ENCODE data around the gene DAPK1.

DAPK1 gene

GRCh38 chr9:87516926-87517290, 19.2 kb downstream of the DAPK1 start:
- ATAC-seq (replicated peaks), result peak in 1 of 2 donors; percentile 10
- Mint-ChIP-seq H3K4me3 (no peak overlapping the region), H3K27ac (no peak overlapping the region), H3K36me3 (peaks cover 0 to 2% of the 10 kb centered on the region in 2 donors), H3K9me3 (peaks cover 0 to 1% of the 10 kb centered on the region in 2 donors), H3K4me1 (peaks cover 22 to 29% of the 10 kb centered on the region in 2 donors), H3K27me3 (peaks cover 57 to 63% of the 10 kb centered on the region in 2 donors)
- no peak for DNase-seq

DNA sequence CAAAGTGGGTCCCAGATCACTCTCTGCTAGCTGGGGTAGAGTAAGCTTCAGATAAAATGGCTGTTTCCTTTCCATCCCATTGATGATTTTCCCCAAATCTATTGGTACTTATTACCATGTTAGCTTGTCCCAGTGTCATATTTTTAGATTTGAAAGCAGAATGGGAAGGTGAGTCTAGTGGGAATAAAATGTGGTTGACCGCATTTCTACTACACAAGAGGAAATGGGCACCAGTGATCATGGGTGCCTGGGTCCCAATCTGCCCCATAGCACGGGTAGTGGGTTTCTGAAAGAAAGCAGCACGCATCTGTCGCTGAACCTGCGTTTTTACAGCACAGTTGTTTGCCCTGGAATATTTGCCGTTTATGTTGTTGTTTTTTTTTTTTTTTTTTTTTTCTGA, 20.1 kb downstream of the DAPK1 start:
- DNase-seq, result no peak
- Mint-ChIP-seq H3K4me3 (no peak overlapping the region), H3K4me1 (peaks cover 22 to 29% of the 10 kb centered on the region in 2 donors), H3K27me3 (peaks cover 57 to 66% of the 10 kb centered on the region in 2 donors), H3K27ac (no peak overlapping the region), H3K9me3 (peaks cover 0 to 1% of the 10 kb centered on the region in 2 donors), H3K36me3 (peaks cover 0 to 2% of the 10 kb centered on the region in 2 donors)
- peak; percentile 70 to 71 for ATAC-seq (replicated peaks)

DNA sequence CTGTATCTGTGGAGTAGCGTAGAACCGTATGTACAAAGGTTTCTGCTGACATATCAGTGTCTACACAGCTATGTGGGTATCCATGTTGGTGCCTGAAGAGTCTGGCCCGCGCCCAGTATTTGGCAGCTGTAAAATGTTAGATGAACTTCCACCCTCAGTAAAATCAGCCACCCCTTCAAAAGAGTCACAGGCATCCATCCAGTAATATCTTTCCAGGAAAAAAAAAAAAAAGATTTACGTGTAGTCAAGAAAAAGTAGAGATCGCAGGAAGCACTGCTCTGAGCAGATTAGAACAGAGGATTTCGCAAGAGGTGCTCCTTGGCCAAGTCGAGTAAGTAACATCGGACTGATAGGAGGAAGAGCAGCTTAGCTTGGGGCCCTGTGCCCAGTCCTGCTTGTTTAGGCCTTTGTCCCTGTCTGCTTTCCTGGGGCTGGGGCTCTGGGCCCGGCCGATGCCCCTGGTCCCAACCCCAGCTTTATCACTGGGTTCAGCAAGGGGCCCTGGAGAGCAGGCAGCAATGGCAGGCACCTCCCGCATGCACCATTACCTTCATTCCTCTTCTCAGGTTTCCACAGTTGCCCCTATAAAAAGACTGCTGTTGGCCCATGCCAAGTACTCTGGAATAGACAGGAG, 21.2 kb downstream of the DAPK1 start:
- Mint-ChIP-seq H3K27ac (no peak overlapping the region), H3K9me3 (peaks cover 0 to 1% of the 10 kb centered on the region in 2 donors)
- ATAC-seq (replicated peaks), result no peak

DNA sequence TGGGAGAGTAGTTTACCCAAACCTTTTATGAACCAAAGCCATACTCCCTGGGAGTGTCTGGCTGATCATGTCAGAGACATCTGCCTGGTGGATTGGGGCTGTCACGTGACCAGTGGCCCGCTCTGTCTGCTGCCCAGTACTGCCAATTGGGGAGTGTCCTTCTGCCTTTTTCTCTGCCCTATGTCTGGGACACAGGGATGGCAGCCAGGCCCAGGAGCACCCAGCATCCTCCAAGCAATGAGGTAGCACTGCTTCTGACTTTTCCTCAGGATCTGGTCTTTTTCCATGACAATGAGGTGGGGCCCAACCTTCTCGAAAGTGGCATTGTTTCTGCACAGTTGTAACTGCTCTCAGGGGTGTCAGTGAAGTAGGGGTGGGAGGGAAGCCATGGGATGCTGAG, 21.8 kb downstream of the DAPK1 start:
- ATAC-seq (replicated peaks) (no peak), DNase-seq (no peak)
- no peak overlapping the region for H3K27ac Mint-ChIP-seq
- H3K4me1 Mint-ChIP-seq, result peaks cover 21 to 29% of the 10 kb centered on the region in 2 donors
- no peak overlapping the region for H3K4me3 Mint-ChIP-seq
- H3K27me3 Mint-ChIP-seq, result peaks cover 44 to 62% of the 10 kb centered on the region in 2 donors
- H3K36me3 Mint-ChIP-seq, result peaks cover 0 to 4% of the 10 kb centered on the region in 2 donors
- peaks cover 0 to 1% of the 10 kb centered on the region in 2 donors for H3K9me3 Mint-ChIP-seq

More for the DNA sequence above, 21.2 kb downstream of the DAPK1 start:
- Mint-ChIP-seq H3K36me3 (peaks cover 0 to 4% of the 10 kb centered on the region in 2 donors), H3K4me3 (no peak overlapping the region), H3K27me3 (peaks cover 51 to 68% of the 10 kb centered on the region in 2 donors), H3K4me1 (peaks cover 22 to 29% of the 10 kb centered on the region in 2 donors)
- DNase-seq, result no peak

DNA sequence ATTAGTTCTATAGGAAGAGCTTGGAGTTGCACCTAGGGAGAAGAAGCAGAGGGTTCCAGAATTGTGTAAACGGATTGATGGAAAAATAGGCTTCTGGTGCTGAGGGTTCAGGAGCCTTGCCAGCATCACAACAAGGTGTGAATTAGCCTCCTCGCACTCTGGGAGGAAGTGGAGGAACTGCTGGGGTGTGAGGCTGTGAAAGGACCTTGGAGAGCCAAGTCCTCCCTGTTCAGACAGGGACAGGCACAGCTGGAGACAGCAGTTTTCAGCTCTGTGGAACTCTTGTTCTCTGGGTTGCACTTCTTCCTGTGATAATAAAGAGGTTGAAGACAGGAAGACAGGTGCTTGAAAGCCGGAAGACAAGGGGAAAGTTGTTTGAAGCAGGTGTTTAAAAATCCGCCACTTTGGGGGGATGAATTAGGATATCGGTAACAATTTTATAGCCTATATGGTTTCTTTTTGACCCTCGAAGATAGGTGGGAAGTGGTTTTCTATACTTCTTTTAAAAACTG, 22.6 kb downstream of the DAPK1 start:
- peaks cover 21 to 29% of the 10 kb centered on the region in 2 donors for H3K4me1 Mint-ChIP-seq
- H3K36me3 Mint-ChIP-seq, result peaks cover 0 to 4% of the 10 kb centered on the region in 2 donors
- H3K27me3 Mint-ChIP-seq, result peaks cover 40 to 62% of the 10 kb centered on the region in 2 donors
- H3K9me3 Mint-ChIP-seq, result peaks cover 0 to 1% of the 10 kb centered on the region in 2 donors
- no peak overlapping the region for H3K4me3 Mint-ChIP-seq
- ATAC-seq (replicated peaks) (no peak), DNase-seq (no peak)
- no peak overlapping the region for H3K27ac Mint-ChIP-seq

DNA sequence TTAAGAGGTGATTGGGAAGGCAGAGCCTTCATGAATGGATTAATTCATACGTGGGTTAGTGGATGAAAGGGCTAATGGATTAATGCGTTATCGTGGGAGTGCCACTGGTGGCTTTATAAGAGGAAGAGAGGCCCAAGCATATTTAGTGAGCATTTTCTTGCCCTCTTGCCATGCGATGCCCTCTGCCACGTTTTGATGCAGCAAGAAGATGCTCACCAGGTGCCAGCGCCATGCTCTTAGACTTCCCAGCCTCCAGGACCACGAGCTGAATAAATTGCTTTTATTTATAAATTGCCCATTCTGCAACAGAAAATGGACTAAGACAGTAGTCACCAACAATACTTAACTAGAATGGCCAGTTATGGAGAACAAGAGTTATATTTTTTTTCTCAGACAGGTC, 24.2 kb downstream of the DAPK1 start:
- H3K4me3 Mint-ChIP-seq, result no peak overlapping the region
- peaks cover 0 to 2% of the 10 kb centered on the region in 2 donors for H3K36me3 Mint-ChIP-seq
- peaks cover 24 to 46% of the 10 kb centered on the region in 2 donors for H3K27me3 Mint-ChIP-seq
- DNase-seq (no peak), ATAC-seq (replicated peaks) (no peak)
- H3K4me1 Mint-ChIP-seq, result peaks cover 8 to 18% of the 10 kb centered on the region in 2 donors
- H3K27ac Mint-ChIP-seq, result no peak overlapping the region
- H3K9me3 Mint-ChIP-seq, result peaks cover 0 to 3% of the 10 kb centered on the region in 2 donors

GRCh38 chr9:87524061-87524460, 26.4 kb downstream of the DAPK1 start:
- Mint-ChIP-seq H3K27ac (no peak overlapping the region), H3K4me1 (no peaks in the 10 kb centered on the region), H3K36me3 (peaks cover 0 to 2% of the 10 kb centered on the region in 2 donors), H3K4me3 (no peak overlapping the region), H3K9me3 (peaks cover 0 to 5% of the 10 kb centered on the region in 2 donors), H3K27me3 (peaks cover 23 to 46% of the 10 kb centered on the region in 2 donors)
- ATAC-seq (replicated peaks), result no peak
- no peak for DNase-seq

GRCh38 chr9:87525546-87526303, 28.1 kb downstream of the DAPK1 start:
- DNase-seq (no peak), ATAC-seq (replicated peaks) (no peak)
- H3K4me3 Mint-ChIP-seq, result no peak overlapping the region
- peaks cover 0 to 5% of the 10 kb centered on the region in 2 donors for H3K9me3 Mint-ChIP-seq
- peaks cover 18 to 31% of the 10 kb centered on the region in 2 donors for H3K27me3 Mint-ChIP-seq
- H3K27ac Mint-ChIP-seq, result no peak overlapping the region
- H3K4me1 Mint-ChIP-seq, result peaks cover 1 to 8% of the 10 kb centered on the region in 2 donors
- H3K36me3 Mint-ChIP-seq, result peaks cover 0 to 2% of the 10 kb centered on the region in 2 donors

DNA sequence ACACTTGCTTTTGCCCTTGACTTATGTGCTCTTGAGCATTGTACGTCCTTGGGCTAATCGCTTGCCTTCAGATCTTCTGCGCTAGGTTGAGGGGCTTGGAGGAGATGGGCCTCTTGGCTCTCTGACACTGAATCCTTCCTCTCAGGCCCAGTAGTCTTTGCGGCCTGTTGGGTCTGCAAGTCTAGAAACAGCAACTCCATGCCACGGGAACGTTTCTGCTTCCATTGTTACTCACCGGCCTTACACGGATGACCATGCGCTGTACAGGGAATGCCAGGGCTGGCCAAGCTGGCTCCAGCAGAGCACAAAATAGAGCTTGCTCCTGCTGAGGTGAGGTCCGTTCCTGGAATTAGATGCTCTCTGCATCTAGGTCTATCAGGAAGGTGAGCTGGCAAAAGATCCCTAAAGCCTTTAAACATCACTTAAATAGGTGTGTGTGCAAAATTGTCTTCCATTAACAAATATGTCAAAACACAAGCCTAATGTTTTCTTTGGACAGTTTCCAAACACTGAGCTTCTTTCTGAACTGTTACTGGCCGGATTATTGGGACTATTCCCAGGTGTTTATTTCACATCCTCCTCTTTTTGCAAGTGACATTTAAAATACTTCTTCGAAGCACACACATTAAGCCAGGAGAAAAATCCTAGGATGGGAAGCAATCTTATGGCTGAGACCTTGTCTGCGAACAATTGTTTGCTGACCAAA, 29.7 kb downstream of the DAPK1 start:
- Mint-ChIP-seq H3K27me3 (peaks cover 9 to 21% of the 10 kb centered on the region in 2 donors), H3K4me1 (peaks cover 1 to 8% of the 10 kb centered on the region in 2 donors), H3K4me3 (no peak overlapping the region), H3K9me3 (peaks cover 0 to 4% of the 10 kb centered on the region in 2 donors), H3K36me3 (peaks cover 0 to 2% of the 10 kb centered on the region in 2 donors), H3K27ac (peak overlapping the region; percentile 17)
- DNase-seq (no peak), ATAC-seq (replicated peaks) (no peak)

DNA sequence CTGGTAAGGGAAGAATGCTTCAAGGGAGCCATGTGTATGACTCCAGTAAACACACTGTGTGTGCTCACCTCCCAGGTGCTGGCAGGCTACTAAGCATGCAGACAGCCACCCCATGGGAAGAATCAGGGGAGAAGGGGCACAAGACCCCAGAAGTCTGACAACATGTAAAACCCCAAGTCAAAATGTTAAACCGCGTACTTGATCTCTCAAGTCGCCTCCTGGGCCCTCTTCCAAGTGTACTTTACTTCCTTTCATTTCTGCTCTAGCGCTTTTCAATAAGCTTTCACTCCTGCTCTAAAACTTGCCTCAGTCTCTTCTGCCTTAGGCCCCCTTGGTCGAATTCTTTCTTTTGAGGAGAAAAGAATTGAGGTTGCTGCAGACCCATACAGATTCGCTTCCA, 31.3 kb downstream of the DAPK1 start:
- ATAC-seq (replicated peaks) (no peak), DNase-seq (no peak)
- Mint-ChIP-seq H3K27ac (no peak overlapping the region), H3K36me3 (no peaks in the 10 kb centered on the region), H3K9me3 (peaks cover 0 to 4% of the 10 kb centered on the region in 2 donors), H3K4me3 (no peak overlapping the region), H3K4me1 (peaks cover 1 to 8% of the 10 kb centered on the region in 2 donors), H3K27me3 (peaks cover 9% of the 10 kb centered on the region in 2 donors)

GRCh38 chr9:87529671-87530070, 32.0 kb downstream of the DAPK1 start:
- H3K27ac Mint-ChIP-seq, result no peak overlapping the region
- no peaks in the 10 kb centered on the region for H3K36me3 Mint-ChIP-seq
- ATAC-seq (replicated peaks) (no peak), DNase-seq (no peak)
- H3K9me3 Mint-ChIP-seq, result peaks cover 0 to 4% of the 10 kb centered on the region in 2 donors
- peaks cover 1 to 8% of the 10 kb centered on the region in 2 donors for H3K4me1 Mint-ChIP-seq
- H3K27me3 Mint-ChIP-seq, result peaks cover 9% of the 10 kb centered on the region in 2 donors
- no peak overlapping the region for H3K4me3 Mint-ChIP-seq

- ATAC-seq (replicated peaks) (no peak), DNase-seq (no peak)
- H3K27ac Mint-ChIP-seq, result no peak overlapping the region
- peaks cover 1 to 8% of the 10 kb centered on the region in 2 donors for H3K4me1 Mint-ChIP-seq
- no peak overlapping the region for H3K4me3 Mint-ChIP-seq
- H3K36me3 Mint-ChIP-seq, result no peaks in the 10 kb centered on the region
- H3K9me3 Mint-ChIP-seq, result peaks cover 0 to 2% of the 10 kb centered on the region in 2 donors
- peaks cover 9% of the 10 kb centered on the region in 2 donors for H3K27me3 Mint-ChIP-seq
Observed at GRCh38 chr9:87530716-87531115, 33.0 kb downstream of the DAPK1 start.

DNA sequence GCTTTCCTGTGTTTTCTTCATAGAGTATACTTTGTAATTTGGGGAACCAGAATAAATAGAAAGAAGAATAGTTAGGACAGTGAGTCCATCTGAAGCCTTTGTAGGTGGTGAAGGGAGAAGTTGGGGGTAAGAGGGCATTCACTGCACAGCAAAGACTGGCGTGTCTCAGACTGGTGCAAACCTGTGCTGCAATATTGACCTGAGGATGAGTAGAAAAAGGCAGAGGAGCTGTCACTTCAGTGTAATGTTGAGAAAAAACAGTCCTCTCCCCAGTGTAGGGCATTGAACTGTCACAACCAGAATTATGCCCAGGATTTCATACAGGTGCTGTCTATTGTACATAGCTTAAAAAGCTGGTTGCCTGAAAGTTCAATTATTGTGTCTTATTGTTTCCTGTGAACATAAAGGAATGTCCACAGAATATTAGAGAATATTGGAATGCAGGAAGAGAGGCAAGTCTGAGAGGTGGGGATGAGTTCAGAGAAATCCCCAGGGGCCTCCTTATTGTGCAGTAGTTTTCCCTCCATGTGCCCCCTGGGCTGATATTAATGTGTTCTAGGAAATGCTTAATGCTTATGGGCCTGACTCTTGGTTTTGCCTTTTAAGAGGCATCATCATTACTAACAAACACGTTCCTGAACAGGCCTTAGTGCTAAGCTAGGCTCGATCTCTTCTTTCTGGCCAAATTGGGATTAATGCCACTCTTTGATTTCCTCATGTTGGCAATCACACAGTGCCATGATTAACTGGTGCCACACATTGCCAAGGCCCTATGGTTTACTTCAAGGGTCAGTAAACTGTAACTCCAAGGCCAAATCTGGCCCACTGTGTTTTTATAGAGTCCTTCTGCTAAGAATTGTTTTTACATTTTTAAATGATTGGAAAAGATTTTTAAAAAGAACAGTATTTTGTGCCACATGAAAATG, 34.0 kb downstream of the DAPK1 start:
- ATAC-seq (replicated peaks) (no peak), DNase-seq (no peak)
- H3K36me3 Mint-ChIP-seq, result no peaks in the 10 kb centered on the region
- no peak overlapping the region for H3K4me3 Mint-ChIP-seq
- H3K4me1 Mint-ChIP-seq, result peaks cover 1 to 8% of the 10 kb centered on the region in 2 donors
- peaks cover 0 to 2% of the 10 kb centered on the region in 2 donors for H3K9me3 Mint-ChIP-seq
- no peak overlapping the region for H3K27ac Mint-ChIP-seq
- H3K27me3 Mint-ChIP-seq, result peaks cover 9% of the 10 kb centered on the region in 2 donors

All from stimulated activated naive B cell treated with anti-CD40 and anti-IgM and Interleukin-4, amounts not matched to agents 10 μg/mL and 1 μg/mL and 100 μg/mL, for 72 hours (primary cell).